DMS79 (cell line): Measurements from ENCODE around the gene GPC6.

Experiments used
- DNase-seq: peaks from one replicate; lab custom pipeline; 2025; lab: John Stamatoyannopoulos, UW

The GPC6 gene

DNA sequence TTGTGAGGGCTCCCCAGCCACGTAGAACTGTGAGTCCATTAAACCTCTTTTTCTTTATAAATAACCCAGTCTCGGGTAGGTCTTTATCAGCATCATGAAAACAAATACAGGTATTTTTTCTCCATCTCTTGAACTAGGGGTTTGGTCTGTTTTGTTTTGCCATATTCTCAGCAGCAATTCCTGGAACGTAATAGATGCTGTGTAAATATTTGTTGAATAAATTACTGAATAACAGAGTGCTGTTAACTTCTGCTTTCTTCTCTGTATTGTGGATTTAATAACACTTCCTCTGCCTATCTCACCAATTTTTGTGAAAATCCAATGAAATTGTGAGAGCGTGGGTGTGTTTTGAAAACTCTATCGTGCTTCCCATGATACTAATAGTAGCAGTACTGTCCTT lies 823.4 kb downstream of the GPC6 start:
- no peak for DNase-seq

DNA sequence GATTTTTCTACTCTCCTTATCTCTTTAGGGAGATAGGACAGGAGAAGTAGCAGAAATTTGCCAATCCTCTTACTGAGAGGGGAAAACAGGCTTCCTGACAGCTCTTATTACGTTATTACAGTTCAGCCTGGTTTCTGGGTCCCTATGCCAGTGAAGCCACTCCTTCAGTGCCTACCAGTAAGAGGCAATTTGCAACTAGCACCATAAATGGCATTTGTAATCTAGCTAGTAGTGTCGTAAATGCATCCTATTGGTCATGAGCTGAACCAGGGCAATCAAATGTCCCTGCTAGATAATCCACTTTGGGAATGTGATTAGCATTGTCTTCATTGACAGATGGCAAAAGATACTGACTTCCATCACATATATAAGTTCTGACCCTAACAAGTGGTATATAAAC lies 824.1 kb downstream of the GPC6 start:
- no peak for DNase-seq

DNA sequence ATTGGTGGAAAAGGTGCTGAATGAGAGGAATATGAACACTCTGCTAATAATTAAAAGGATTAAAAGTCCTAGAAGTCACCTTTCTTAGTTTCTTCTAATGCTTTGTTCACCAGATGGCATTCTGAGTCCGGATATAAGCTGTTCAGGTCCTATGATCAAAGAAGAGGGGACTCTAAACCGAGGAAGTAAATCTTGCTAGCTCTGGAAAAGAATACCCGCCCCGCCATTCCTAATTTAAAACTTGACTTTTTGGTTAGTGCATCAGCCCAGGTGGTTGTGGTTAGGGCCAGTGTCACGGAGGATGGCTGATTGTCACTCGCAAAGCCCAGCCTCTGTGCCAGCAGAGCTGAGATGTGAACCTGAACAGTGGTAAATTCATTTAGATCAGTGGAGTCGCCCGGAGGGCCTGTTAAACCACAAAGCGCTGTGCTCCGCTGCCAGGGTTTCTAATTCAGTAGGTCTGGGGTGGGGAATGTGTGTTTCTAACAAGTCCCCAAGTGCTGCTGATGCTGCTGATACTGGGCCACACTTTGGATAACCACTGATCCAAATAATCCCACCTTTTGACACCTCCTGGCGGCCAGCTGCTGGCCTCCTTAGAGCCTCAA lies 827.5 kb downstream of the GPC6 start:
- DNase-seq, result no peak

DNA sequence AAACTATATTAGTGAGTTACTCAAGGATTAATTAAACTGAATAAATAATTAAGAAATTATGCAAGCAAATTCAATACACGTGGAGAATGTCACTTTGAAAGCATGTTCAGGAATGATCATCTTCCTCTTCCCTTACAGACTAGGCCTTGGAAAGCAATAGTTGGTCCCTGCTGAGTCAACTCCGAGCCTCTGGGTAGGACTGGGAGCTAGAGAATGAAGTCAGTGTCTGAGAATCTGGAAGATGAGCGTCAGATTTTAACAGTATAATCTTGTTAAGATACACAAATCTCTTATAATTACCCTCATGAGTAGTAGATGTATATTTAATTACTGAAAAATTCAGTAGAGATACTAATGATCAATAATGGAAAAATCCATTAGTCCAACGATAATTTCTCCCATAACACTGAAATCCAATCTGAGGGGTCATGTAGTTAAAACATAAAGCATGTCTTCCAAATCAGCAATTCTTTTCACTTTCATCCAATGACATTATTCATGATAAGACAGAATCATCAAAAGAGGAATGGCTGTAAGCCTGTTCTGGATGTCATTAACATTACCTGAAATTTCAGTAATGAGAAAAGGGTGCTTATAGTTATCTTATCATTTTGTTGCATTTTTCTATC lies 829.9 kb downstream of the GPC6 start:
- no peak for DNase-seq

DNA sequence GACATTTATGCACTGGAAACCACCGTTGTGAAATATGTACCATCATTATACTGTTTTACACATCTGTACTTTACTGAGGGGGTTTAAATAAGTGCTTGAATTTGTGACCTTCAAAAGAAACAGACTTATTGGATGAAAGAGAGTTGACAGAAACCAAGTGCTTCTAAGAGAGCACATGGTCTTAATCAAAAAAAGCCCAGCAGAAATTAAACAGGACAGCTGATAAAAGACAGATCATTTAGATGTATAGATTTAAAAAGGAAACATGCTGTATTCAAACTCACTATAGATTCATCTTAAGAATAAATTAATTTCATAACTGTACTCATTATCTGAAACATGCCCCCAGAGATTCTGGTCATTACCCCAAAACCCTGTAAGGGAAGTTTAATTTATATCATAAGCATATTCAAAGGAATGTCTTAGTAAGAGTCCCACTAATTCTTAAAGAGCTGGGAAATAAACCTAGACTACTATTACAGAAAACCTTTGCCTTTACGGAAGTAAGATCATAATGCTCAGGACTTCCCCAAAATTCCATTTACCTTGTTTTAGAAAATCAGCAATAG lies 831.1 kb downstream of the GPC6 start:
- DNase-seq, result no peak

DNA sequence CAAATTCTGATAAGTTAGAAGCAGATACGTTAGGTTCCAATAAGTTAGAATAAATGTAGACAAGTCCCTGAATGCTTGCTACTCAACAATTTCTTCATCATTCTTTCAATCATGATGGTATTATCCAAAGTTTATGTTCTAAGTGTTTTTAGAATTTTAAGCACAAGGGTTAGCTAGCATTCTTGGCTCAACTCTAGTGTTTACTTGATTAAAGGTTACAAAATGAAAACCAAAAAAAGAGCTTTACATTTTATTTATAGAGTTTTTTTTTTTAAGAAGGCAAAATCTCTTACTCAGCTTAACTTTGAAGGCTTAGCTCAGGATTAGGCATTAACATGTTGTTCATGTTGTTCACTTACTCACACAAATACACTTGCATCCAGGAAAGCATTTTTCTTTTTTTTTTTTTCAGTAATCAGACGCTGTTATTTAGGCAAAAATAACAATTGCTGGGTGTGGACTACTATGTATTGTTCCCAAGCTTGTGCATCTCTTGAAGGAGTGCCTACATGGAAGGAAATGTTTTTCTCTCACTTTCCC lies 832.3 kb downstream of the GPC6 start:
- DNase-seq, result no peak

DNA sequence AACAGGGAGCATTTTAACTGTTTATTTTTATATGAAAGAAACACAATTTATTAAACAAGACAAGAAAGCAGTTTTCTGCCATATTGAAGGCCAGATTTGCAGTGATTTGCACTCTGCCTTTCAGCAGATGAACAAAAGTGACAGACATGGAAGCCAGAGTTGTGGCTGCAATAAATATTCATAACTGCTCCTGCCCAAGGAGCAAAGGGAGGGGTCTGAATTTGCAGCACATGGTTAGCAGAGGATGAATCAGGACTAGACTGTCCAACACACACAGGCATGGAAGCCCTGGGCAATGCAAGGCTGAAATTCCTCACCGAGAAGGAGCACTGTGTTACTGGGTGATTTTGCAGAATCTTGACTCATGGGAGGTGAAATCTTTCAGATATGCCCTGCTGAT lies 834.7 kb downstream of the GPC6 start:
- no peak for DNase-seq

DNA sequence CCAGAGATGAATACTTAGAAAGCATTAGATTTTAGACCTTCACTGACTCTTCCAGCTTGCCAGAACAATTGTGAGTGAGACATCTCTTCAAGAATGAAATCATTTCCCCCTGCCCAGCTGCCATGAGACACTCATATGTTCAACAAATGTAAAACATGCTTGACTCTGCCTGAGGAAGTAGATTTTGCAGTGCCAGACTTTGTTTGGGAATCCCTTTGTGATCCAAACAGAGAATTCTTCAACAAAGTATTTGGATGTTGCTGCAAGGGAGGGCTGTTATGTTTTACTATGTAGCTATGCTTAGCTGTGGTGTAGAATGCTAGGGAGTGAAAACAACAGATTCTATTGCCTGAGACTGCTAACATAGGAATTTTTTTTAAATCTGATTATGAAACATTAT lies 836.5 kb downstream of the GPC6 start:
- no peak for DNase-seq

DNA sequence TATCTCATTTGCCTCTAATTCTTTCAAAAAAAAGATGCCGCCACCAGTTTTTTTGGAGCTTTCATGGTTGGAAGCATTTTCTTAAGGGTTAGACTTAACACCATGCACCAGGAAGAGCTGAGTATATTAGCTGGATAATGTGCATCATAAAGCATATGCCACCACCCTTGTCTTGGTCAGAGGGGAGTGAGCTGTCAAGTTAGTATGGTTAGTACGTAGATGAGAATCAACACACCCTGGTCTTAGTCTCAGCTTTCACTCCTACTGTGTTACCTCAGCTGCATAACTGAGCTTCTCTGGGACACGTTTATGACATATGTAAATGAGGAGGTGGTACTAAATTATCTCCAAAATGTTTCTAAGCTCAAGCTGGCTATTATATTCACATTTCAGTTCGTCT lies 837.2 kb downstream of the GPC6 start:
- DNase-seq, result no peak

DNA sequence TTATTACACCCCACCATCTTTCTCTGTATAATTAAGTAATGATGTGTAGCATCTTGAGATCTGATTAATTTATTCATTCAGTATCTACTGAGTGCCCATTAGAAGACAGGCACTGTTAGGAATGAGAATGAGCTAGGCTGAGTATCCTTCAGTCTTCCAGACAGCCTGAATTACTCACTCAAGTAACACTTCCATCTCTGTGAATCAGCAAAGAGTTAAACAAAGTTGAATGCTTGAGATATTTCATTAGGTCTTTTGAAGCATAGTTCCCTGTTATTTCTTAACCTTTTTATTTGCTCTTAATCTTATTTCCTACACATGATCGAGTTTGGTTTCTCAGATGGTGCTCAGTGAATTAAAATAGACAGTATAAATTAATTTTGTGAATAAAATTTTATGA lies 839.1 kb downstream of the GPC6 start:
- DNase-seq, result peak; percentile 48

DNA sequence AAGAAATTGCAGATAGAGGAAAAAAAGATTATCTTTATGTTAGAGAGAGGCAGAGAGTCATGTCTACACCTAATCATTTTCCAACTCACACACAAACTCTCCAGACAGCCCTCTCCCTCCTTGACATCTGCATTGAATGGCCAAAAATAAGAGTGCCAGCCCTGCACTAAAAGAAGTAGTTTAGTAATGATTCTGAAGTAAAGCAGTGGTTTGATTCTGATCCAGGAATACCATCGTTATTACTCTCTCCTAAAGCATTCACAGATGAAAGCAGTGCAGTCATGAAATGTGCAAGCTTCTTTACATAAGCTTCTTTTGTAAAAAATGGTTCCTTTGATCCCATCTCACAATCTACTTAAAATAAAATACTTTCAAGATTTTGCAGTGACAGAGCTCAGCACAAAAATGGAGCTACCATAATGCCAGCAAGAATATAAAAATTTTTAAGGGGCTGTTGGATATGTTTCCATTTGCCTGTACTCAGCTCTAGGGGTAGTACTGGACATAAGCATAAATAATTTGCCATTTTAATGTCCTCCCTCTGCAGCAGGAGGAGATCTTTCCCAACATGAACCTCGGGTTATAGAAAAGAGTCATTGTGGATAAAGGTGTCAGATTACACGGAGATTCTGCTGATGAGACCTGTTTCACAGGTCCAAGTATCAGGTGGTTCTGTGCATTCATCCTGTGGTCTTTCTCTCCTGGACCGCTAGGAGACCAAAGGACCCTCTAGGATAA lies 846.6 kb downstream of the GPC6 start:
- DNase-seq, result no peak

DNA sequence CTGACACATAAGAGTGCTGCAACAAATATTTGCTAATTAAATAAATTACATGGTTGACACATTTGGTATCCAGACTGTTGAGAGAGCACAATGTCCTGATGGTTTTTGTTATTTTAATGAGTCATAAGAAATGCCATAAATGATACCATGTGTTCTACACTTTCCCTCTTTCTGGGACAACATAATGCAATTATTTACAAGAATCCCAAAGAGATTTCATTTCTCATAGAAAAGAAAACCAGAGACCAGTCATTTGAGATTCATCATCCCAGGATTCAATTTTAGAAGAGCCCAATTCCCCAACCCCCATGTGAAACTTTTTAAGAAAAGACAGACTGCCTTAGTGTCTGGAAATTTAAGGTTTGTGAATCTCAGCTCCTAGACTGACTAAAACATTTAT lies 853.3 kb downstream of the GPC6 start:
- DNase-seq, result no peak

DNA sequence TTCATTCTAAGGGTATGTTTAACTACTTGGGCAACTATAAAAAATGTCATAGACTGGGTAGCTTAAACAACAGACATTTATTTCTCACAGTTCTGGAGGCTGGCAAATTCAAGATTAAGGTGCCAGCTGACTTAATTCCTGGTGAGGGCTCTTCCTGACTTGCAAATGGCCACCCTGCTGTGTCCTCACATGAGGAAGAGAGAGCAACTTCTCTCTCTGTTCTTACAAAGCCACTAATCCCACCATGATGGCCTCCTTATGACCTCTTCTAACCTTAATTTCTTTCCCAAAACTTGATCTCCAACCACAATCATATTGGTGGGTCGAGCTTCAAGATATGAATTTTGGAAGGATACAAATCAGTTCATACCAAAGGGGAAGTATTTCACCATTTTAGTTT lies 853.9 kb downstream of the GPC6 start:
- no peak for DNase-seq

DNA sequence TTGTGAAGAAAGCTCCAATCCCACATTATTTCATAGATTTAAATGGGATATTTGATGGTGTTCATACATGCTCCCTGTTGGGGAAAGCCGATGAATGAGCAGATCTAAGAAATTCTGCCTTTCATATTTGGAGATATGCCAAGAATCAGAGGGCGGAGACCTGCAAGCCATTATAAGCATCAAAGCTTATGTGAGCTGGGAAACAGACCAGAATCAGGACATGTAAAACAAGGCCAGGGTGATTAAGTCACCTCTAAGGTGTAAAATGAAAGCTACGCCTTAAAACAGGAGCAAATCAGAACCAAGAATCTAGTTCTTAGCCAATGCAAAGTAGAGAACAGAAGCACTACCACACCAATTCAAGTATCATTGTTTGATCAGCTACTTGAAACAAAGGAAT lies 860.5 kb downstream of the GPC6 start:
- DNase-seq, result no peak

DNA sequence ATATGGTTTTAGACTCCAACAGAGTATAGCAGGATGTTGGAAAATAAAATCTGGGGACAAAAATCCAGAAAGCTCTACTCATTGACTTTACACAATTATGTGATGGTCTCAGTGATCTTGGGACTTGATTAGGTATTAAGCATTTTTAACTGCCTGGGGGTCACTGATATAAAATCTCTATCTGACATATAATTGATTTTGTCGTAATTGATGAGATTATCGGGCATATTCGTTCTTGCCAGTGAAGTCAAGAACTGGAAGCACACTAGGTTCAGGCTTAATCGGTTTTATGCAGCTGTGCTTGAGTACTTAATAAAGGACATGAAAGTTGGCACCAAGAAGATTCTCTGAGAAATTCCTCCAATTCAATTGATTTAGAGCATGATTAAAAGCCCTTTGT lies 862.1 kb downstream of the GPC6 start:
- DNase-seq, result no peak

DNA sequence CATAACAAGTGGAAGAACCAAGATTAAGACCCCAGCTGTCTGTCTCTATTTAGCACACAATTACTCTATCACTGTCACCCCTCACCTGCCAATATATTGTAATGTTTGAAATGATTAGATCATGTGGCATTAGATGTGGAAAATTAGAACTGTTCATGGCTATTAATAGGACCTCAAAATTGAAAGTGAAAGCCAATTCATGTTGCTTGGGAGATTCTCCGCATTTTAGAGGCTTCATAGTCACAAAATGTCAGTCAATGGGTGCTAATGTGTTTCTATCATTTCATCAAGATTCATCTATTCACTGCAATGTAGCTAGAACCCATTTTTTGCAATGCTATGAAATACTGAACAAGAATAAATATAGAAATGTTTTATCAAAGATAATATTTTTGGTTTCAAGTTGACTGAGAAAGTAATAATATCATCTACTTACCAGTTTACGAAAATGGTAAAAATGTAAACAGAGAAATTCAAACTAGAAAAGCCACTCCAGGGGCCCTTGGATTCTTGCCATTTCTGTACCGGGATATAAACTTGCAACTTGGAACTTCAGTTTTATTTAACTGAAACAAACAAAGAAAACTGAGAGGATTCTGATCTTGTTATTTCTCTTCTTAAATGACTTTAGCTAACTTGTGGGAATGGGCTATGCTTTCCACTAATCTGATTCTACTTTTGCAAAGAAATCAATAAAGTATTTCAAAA lies 864.3 kb downstream of the GPC6 start:
- DNase-seq, result no peak

DNA sequence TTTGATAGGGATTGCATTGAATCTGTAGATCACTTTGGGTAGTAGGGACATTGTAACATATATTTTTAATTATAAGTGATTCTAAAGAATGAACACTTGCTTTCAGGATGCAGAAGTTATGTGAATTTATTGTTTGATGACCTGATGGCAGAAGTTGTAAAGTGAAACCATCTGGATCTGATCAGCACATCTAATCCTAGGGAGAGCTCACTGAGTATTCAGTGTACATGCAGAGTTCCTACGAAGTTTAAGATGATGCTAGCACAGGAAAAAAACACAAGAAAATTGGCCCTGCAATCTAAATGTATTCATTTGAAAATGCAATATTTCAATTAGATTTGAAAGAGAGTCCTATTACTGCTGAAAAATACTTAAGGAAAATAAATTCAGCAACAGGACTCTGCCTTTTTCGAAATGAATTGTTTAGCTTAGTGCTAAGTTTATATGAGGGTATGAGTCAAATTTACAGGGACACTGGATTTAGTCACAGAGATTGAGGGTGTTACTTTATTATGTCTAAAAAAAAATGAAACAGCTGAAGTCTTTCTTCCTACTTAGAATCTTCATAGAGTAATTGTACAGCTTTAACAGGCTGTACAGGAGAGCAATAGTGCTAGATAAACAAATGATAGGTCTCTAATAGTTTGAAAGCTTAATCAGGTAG lies 867.2 kb downstream of the GPC6 start:
- no peak for DNase-seq

DNA sequence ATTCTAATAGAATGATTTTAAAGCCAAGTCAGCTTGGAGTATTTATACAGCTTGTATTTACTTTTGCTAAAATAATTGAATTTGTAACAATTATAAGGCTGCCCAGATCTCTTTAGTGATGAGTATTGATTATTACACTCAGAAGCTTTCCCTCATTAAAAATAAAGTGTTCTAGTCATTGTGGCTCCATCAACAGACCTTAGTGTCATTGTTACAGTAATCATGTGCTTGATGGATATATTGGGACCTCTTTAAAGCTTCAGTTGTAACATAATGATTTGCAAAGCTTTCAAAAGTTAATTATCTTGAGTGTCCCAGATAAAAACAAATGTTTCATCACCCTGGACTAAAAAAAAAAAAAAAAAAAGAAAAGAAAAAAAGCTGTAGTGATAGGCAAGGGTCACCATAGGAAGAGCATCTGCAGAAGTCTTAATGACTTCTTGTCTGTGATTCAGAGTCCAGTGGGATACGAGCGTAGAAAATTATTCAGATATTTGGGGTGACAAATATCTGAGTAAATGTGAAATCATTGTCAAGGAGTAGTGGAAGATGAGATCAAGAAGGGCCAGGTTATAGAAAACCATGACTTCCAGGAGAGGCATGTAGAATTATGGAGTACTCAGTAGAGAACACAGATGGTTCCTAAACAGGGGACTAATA lies 883.2 kb downstream of the GPC6 start:
- peak; percentile 14 for DNase-seq

DNA sequence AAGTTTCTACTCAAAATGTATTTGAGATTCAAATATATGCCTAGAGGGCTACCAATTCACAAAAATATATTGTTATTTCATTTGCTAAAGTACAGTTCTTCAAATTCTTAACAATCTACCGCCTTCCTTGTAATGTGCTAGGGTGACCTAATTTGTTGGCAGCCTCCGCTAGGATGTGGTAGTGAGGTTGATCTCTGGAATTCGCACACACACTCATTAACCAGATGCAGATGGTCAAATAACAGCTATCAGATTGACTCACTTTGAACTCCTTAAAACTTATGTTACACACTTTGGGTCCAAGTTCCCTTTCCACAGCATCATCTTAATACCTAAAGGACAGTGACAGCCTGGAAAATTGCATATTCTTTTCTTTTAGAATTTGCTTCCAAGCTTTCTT lies 885.6 kb downstream of the GPC6 start:
- DNase-seq, result no peak

DNA sequence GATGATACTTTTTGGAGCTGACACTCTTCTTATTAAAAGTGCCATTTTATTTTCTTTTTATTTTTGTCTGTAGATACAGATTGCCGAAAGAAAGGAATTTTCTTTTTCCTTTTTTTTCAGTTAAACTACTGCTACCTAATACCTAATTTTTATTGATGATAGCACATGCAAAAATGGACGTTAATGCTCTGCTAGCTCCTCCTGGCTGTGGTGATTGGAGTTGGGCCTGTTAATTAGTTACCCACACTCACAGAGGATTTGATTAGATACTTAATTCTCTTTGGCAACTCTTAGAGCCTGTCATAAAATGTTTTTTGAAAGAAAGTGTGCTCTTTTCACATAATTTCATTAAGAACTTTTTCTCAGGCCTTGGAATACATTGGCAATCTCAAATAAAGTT lies 886.1 kb downstream of the GPC6 start:
- DNase-seq, result no peak

DNA sequence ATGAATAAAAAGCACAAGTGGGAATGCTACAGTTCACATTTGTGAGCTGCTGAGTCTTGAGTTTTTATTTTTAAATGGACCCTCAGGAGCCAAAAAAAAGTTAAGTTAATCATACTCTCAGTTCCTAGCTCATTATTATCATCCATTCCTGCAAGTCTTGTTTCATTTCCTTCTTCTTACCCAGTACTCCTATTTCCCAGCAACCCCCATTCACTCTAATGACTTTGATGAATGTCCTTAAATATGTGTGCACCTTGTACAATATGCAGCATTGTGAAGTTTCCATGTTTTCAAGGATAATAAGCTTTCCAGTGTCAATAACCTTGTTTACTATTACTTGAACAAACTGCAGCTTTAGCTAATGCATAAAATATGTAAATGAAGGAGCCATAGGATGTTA lies 886.6 kb downstream of the GPC6 start:
- no peak for DNase-seq
